Activated CD4-positive, alpha-beta memory T cell treated with anti-CD3 and anti-CD28 coated beads, Interleukin-2, amount 10 ng/mL, durations not matched to agents 7 days and 5 days (primary cell): ENCODE data around the gene JAKMIP3. TPM values are rescaled to one million over a fixed set of nuclear protein-coding genes. Genes with fewer than 3 reads are reported as not detected.

ENCODE experiments used
- CTCF ChIA-PET: fragments of 350-600 bp; sonication (Branson Sonifier 250); formaldehyde crosslinking; loops from one replicate; lab custom pipeline; 2021; ENCODE audit warnings: antibody characterized with exemption, inconsistent platforms; lab: Charles Lee
- POLR2A ChIA-PET: fragments of 350-600 bp; sonication (Branson Sonifier 250); formaldehyde crosslinking; loops from one replicate; lab custom pipeline; 2021; ENCODE audit warnings: antibody characterized with exemption; lab: Charles Lee
- DNase-seq: peaks from one replicate; pipeline ENCODE4 v3.0.0-alpha.2; 2020
- H3K27ac Mint-ChIP-seq: one replicate; pipeline ENCODE4 v1.8.0; 2021; ENCODE audit warnings: mild to moderate bottlenecking, mixed read lengths
- H3K27me3 Mint-ChIP-seq: one replicate; pipeline ENCODE4 v1.8.0; 2021; ENCODE audit warnings: mixed read lengths
- H3K36me3 Mint-ChIP-seq: one replicate; pipeline ENCODE4 v1.8.0; 2021; ENCODE audit warnings: low read depth, mixed read lengths
- H3K4me1 Mint-ChIP-seq: one replicate; pipeline ENCODE4 v1.8.0; 2021; ENCODE audit warnings: mixed read lengths
- H3K4me3 Mint-ChIP-seq: one replicate; pipeline ENCODE4 v1.8.0; 2021; ENCODE audit warnings: mild to moderate bottlenecking, mixed read lengths
- H3K9me3 Mint-ChIP-seq: one replicate; pipeline ENCODE4 v1.8.0; 2021; ENCODE audit warnings: mixed read lengths
- total RNA-seq, 2 experiments: library from RNA; stranded (reverse); gene quantifications; one replicate each; pipeline ENCODE4 v1.2.3, GENCODE V29; 2021

Gene JAKMIP3
- total RNA-seq, 2 experiments from 2014 or later = 0.83 to 0.90 TPM

DNA sequence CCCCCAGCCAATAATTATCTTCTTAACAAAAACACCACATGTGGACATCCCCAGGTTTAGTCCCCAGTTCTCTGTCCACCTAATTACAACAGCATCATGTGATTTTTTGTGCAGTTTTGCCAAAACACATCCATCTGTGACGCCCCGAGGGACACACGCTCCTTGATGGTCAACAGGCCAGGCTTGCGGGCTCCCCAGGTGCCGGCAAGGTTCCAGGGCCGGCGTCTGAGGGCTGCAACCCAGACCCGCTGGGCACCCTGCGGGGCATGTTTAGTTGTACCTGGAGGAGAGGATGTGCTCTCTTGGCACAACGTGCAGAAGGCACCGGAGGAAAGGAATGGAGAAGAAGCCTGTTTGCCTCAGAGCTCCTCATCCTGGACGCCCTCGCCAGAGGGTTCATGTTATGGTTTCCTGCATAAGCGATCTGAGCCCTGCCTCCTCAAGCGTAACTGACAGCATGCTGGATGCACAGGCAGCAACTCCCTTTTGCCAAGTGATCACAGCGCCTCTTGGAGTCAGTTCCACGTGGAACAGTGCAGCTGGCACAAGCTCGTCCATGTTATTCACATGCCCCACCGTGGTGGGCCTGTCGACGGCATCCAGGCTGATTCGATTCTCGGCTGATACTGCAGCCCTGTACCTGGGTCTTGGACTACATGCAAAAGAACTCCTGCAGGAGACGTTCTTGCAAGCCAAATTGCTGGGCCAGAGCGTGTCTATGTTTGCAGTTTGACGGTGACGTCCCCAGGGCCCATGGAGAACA, 41.6 kb downstream of the JAKMIP3 start:
- DNase-seq = peak; percentile 15
- Mint-ChIP-seq H3K4me1 (no peaks in the 10 kb centered on the region), H3K36me3 (no peaks in the 10 kb centered on the region), H3K9me3 (no peaks in the 10 kb centered on the region), H3K4me3 (no peak overlapping the region), H3K27ac (no peak overlapping the region), H3K27me3 (no peaks in the 10 kb centered on the region)
- CTCF ChIA-PET = no interaction called here
- POLR2A ChIA-PET = no interaction called here

DNA sequence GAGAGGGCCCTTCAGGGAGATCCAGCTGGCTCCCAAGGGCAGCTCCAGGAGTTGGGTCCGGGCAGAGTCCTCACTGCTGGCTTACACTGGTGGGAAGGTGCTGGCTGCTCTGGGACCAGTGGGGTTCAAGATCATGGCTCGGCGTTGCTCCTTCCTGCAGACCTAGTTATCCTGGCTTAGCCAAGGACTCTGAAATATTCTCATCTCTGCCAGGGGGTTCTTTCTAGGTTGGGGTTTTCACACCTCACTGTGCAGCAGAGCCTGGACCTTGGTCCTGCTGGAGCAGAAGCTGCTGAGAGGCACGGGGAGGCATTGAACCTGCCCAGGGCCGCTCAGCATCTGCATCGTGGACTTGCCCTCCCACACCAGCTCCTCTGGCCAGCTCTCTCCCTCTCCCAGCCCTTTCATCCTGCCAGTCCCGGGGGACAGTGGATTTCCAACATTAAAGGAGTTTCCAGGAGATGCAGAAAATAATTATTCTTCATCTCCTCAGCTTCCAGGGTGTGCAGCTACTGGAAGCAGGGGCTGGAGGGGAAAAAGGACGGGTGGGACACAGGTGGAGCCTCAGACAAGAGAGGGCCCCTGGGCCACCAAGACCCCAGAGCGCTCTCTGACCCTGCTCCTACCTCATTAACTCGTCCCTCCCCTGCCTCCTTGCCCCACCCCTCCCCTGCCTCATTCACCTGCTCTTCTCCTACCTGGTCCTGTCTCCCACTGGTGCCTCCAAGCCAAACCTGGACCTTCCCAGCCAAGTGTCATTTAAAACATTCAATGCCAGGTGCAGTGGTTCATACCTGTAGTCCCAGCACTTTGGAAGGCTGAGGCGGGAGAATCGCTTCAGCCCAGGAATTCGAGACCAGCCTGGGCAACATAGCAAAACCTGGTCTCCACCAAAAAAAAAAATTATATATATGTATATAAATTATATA, 42.5 kb downstream of the JAKMIP3 start:
- H3K4me3 Mint-ChIP-seq = no peak overlapping the region
- H3K27me3 Mint-ChIP-seq = no peaks in the 10 kb centered on the region
- no peaks in the 10 kb centered on the region for H3K4me1 Mint-ChIP-seq
- no peak overlapping the region for H3K27ac Mint-ChIP-seq
- no peaks in the 10 kb centered on the region for H3K36me3 Mint-ChIP-seq
- H3K9me3 Mint-ChIP-seq = no peaks in the 10 kb centered on the region
- ChIA-PET CTCF (no interaction called here), POLR2A (no interaction called here)
- peak; percentile 9 for DNase-seq

DNA sequence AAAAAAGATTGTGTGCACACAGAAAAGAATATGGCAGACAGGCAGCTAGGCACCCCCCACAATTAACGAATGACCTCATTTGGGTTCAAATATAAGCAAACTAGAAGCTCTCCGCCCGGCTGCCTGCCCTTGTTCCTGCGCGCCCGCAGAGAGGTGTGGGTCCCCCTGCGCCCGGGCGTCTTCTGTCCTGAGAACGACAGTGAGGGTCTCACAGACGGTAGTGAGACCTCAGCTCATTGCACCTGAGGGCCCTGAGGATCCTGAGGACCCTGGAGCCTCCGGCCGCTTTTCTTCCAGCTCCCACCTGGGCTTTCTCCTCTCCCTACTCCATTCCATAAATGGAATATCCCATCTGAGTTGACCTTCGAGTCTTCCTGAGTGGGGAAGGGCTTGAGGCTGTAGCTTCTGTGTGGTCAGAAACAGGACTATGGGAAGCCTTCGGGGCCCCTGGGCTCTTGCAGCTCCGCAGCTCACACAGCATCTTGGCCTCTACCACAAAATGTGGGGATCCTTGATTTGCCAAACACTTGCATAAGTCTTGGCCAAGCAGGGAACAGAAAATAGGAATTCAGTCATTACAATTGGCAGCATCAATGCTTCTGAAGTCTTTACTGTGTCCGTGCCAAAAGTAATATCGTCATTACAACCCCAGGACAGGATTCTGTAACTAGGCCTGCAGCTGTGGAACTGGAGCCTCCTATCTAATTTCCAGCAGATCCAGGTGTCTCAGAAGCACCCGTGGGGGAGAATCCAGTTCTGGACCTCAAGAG, 43.8 kb downstream of the JAKMIP3 start:
- Mint-ChIP-seq H3K4me3 (no peak overlapping the region), H3K9me3 (no peaks in the 10 kb centered on the region), H3K27ac (no peak overlapping the region), H3K27me3 (no peaks in the 10 kb centered on the region), H3K36me3 (no peaks in the 10 kb centered on the region), H3K4me1 (no peaks in the 10 kb centered on the region)
- no peak for DNase-seq
- ChIA-PET CTCF (no interaction called here), POLR2A (no interaction called here)

DNA sequence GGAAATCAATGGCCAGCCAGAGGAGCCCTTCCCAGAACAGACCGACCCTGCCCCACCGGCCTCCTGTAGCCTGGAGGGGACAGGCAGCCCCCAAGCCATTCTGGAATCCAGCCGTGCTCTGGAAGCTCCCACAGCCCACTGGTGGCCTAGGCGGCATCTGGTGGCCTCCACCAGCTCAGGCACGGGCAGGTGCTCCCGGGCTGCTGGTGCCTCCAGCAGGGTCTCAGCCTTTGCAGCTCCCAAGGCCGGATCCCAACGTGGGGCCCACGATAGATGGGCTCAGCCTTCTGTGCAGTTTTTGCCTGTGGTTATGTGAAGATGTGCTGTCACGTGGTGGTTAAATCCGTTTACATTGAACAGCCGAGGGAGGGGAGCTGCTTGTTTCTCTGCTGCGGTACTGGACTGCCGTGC, 44.4 kb downstream of the JAKMIP3 start:
- no peaks in the 10 kb centered on the region for H3K4me1 Mint-ChIP-seq
- H3K9me3 Mint-ChIP-seq = no peaks in the 10 kb centered on the region
- peak; percentile 8 for DNase-seq
- H3K27ac Mint-ChIP-seq = no peak overlapping the region
- CTCF ChIA-PET = no interaction called here
- no peaks in the 10 kb centered on the region for H3K27me3 Mint-ChIP-seq
- POLR2A ChIA-PET = no interaction called here
- no peaks in the 10 kb centered on the region for H3K36me3 Mint-ChIP-seq
- H3K4me3 Mint-ChIP-seq = no peak overlapping the region

DNA sequence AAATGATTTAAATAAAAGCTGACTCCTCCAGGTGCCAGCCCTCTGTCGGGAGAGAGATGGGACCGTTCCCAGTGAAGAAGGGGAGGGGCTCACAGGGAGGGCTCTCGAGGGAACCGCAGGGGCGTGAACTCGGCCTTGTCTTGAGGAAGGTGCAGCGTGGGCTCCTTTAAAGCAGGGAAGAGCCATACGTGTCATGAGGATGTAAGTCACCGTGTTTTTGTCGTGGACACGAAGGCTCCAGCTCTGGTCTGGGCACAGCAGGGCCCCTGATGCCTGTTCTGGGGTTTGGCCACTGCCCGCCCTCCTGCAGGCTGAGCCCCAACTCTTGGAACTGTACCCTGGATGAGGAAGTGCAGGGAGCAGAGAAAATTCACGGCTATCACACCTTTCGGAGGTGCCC, 45.0 kb downstream of the JAKMIP3 start:
- no peaks in the 10 kb centered on the region for H3K9me3 Mint-ChIP-seq
- H3K27me3 Mint-ChIP-seq = no peaks in the 10 kb centered on the region
- H3K4me1 Mint-ChIP-seq = no peaks in the 10 kb centered on the region
- peak; percentile 5 for DNase-seq
- CTCF ChIA-PET = no interaction called here
- POLR2A ChIA-PET = no interaction called here
- no peak overlapping the region for H3K27ac Mint-ChIP-seq
- no peaks in the 10 kb centered on the region for H3K36me3 Mint-ChIP-seq
- H3K4me3 Mint-ChIP-seq = no peak overlapping the region

DNA sequence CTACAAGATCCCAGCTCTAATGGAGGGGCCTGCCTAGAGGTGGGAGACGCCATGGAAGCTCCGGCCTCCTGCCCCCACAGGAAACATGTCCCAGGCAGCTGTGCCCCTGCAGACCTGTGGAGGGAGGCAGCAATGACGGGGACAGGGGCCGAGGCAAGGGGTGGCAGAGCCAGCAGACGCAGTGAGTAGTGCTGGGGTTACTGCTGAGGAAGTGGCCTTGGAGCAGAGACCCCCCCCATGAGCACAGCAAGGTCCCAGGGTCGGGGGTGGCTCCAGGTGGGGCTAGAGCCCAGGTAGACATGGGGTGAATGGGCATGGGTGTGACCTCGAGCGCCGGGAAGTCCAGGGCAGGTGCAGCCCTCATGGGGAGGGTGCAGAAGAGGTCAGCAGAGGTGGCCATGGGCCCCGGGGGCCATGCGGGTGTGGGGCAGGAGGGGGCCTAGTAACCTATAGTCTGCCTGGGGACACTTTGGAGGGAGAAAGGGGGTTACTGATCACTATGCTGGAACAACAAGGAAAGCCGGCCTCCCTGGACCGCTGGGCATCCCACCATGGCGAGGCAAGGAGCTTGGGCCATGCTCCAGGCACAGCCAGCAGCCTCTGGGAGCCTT, 45.5 kb downstream of the JAKMIP3 start:
- peak; percentile 14 for DNase-seq
- CTCF ChIA-PET = no interaction called here
- Mint-ChIP-seq H3K4me1 (no peaks in the 10 kb centered on the region), H3K4me3 (no peak overlapping the region), H3K36me3 (no peaks in the 10 kb centered on the region), H3K27me3 (no peaks in the 10 kb centered on the region), H3K27ac (no peak overlapping the region), H3K9me3 (no peaks in the 10 kb centered on the region)
- POLR2A ChIA-PET = no interaction called here

DNA sequence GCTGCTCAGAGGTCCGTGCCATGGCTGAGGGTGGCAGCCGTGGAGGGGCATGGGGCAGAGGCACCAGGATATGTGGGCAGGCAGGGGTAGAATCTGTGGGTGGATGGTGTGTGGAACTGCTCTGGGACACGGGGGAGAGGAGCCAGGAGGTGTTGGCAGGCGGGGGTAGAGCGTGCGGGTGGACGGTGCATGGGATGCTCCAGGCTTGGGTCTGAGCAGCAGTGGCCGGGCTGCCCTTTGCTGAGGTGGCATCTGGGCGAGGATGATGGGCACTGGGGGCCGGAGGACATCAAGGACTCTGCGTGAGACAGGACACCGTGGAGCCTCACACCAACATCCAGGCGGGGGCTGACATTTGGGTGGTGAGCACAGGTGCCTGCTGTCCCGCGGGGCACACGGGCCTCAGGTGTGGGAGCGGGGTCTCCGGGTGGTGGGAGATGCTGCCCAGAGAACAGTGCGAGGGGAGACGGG, 46.2 kb downstream of the JAKMIP3 start:
- no peak for DNase-seq
- Mint-ChIP-seq H3K27me3 (no peaks in the 10 kb centered on the region), H3K4me3 (no peak overlapping the region), H3K9me3 (no peaks in the 10 kb centered on the region), H3K36me3 (no peaks in the 10 kb centered on the region), H3K27ac (no peak overlapping the region), H3K4me1 (no peaks in the 10 kb centered on the region)
- ChIA-PET POLR2A (no interaction called here), CTCF (no interaction called here)

DNA sequence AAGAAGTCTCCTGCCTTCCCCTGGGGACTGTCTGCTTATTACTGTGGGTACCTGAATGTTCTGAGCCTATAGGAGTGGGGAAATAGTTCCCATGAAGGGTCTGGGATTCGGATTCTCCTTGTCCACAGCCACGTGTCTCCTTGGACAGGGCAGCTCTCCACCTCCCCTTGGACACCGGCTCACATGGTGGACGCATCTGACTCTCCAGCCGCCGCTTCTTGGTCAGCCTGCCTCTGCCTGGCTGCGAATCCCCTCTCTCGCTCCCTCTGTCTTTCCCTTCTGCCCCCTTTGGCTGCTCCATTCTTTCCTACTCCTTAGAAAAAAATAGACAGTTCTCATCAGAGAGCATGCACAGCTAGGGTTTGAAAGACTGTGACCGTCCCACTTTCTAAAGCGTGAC, 46.9 kb downstream of the JAKMIP3 start:
- ChIA-PET POLR2A (no interaction called here), CTCF (no interaction called here)
- Mint-ChIP-seq H3K36me3 (no peaks in the 10 kb centered on the region), H3K9me3 (no peaks in the 10 kb centered on the region), H3K27ac (no peak overlapping the region), H3K4me3 (no peak overlapping the region), H3K27me3 (no peaks in the 10 kb centered on the region), H3K4me1 (no peaks in the 10 kb centered on the region)
- DNase-seq = no peak

DNA sequence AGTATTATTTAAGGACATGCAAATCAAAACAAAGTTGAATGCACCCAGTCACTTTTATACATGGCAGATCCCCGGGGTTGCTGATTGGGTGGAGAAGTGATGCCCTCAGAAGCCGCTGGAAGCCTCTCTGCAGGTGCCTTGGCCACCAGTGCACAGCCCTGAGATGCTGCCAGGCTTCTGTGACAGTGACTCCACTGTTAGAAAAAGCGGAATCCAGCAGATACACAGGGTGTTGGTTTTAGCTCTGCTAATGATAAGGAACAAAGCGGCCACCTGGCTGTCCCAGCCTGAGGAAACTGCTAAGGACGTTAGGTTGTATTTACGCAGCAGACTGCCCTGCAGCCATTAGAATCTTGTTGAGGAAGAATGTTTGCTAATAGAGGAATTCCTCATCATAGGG, 47.5 kb downstream of the JAKMIP3 start:
- no peaks in the 10 kb centered on the region for H3K36me3 Mint-ChIP-seq
- DNase-seq = no peak
- no peaks in the 10 kb centered on the region for H3K4me1 Mint-ChIP-seq
- no peak overlapping the region for H3K27ac Mint-ChIP-seq
- CTCF ChIA-PET = no interaction called here
- H3K4me3 Mint-ChIP-seq = no peak overlapping the region
- POLR2A ChIA-PET = no interaction called here
- no peaks in the 10 kb centered on the region for H3K9me3 Mint-ChIP-seq
- H3K27me3 Mint-ChIP-seq = no peaks in the 10 kb centered on the region

DNA sequence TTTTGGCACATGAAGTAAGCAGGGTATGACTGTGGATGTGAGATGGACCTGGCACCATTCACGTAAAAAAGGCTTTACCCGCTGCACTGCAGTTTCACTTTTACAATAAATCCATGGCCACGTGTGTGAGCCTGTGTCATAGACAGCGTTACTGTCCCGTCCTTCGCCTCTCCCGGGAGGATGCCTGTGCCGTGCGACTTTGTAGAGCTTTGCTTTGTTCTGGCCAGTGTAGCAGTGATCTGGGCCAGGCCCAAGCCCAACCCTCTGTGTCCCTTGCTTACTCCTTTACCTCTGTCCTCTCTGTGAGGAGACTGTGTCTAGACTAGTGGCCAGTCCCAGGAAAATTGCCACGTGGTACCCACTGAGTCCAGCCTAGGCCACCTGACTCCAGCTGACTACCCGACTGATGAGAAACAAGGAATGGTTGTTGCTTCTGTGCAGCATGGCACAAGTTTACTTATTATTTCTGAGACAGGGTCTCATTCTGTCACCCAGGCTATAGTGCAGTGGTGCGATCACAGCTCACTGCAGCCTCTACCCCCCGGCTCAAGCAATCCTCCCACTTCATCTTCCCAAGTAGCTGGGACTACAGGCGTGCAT, 48.1 kb downstream of the JAKMIP3 start:
- ChIA-PET CTCF (no interaction called here), POLR2A (no interaction called here)
- no peaks in the 10 kb centered on the region for H3K4me1 Mint-ChIP-seq
- H3K36me3 Mint-ChIP-seq = no peaks in the 10 kb centered on the region
- no peaks in the 10 kb centered on the region for H3K9me3 Mint-ChIP-seq
- H3K27me3 Mint-ChIP-seq = no peaks in the 10 kb centered on the region
- H3K27ac Mint-ChIP-seq = no peak overlapping the region
- DNase-seq = no peak
- no peak overlapping the region for H3K4me3 Mint-ChIP-seq

DNA sequence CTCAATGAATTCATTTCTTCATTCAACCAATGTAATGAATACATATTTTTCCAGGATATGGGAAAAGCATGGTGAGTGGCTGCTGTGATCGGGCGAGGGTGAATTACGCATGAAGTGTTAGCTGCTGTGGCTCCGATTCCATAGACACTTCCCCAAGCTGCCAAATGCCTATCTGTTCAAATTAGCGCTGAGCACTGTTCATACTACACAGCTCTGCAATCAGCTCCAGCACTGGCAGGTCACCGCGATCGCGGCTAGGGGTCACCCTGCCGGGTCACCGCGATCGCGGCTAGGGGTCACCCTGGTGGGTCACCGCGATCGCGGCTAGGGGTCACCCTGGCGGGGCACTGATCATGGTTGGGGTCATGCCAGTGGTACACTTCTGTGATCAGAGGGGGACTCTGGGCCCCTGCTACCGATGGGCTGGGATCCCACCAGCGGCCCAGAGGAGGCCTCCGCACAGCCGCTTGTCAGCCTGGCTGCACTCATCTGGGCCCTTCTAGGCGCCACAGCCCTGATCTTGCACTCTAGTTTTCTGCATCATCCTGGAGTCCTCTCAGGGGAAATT, 49.3 kb downstream of the JAKMIP3 start:
- H3K9me3 Mint-ChIP-seq = no peaks in the 10 kb centered on the region

More for the DNA sequence above, 49.3 kb downstream of the JAKMIP3 start:
- DNase-seq = no peak
- Mint-ChIP-seq H3K27ac (no peak overlapping the region), H3K4me3 (no peak overlapping the region), H3K4me1 (no peaks in the 10 kb centered on the region), H3K27me3 (peaks cover 2% of the 10 kb centered on the region), H3K36me3 (no peaks in the 10 kb centered on the region)
- ChIA-PET POLR2A (no interaction called here), CTCF (no interaction called here)
